ENCODE data around the gene SOBP.

DNA sequence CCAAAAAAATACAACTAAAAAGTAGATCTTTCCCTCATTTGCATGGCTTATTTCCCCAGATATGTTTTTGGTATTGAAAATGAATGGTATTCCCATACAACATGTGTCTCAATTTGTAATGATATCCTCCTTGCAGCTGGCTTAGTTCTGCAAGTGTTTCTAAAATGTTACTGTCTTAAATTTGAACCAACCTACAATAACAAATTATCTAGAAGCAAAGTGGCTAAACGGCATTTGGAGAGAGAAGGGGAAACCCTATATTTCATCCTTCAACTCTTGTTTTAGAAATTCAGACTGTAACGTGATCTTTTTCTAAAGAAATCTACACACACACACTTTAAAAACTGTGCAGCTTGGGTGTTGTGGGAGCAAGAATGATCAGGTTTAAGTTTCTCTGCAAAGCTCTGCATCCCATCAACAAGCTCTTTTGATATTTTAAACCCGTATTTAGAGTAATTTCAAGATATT lies 153.0 kb downstream of the SOBP start:
- no peak for TF ChIP-seq EZH2 (IDR thresholded peaks at IDR 0.05; ENCODE audit: low read depth)
- TF ChIP-seq, protein P1, sequence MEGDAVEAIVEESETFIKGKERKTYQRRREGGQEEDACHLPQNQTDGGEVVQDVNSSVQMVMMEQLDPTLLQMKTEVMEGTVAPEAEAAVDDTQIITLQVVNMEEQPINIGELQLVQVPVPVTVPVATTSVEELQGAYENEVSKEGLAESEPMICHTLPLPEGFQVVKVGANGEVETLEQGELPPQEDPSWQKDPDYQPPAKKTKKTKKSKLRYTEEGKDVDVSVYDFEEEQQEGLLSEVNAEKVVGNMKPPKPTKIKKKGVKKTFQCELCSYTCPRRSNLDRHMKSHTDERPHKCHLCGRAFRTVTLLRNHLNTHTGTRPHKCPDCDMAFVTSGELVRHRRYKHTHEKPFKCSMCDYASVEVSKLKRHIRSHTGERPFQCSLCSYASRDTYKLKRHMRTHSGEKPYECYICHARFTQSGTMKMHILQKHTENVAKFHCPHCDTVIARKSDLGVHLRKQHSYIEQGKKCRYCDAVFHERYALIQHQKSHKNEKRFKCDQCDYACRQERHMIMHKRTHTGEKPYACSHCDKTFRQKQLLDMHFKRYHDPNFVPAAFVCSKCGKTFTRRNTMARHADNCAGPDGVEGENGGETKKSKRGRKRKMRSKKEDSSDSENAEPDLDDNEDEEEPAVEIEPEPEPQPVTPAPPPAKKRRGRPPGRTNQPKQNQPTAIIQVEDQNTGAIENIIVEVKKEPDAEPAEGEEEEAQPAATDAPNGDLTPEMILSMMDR (conservative IDR thresholded peaks at IDR 0.05), result no peak

Data from PC-9 (cell line).